Mesodermal cell (in vitro differentiated cells): ENCODE data around the gene CD6.

Experiments
- H3K27ac ChIP-seq: 2 replicates; pipeline ENCODE4 v1.7.0; 2013; ENCODE audit warnings: mild to moderate bottlenecking, low read depth, low read length, moderate library complexity; ENCODE audit not compliant: severe bottlenecking
- H3K36me3 ChIP-seq: 2 replicates; pipeline ENCODE4 v1.7.1; 2013; ENCODE audit warnings: mild to moderate bottlenecking, low read length, moderate library complexity; ENCODE audit not compliant: control insufficient read depth, insufficient read depth
- H3K4me1 ChIP-seq: one replicate; pipeline ENCODE4 v1.7.1; 2013; ENCODE audit warnings: mild to moderate bottlenecking, low read length; ENCODE audit not compliant: insufficient read depth, control insufficient read depth, poor library complexity, severe bottlenecking
- H3K4me3 ChIP-seq: 2 replicates; pipeline ENCODE4 v1.7.0; 2013; ENCODE audit warnings: low read length, control low read depth, mild to moderate bottlenecking; ENCODE audit not compliant: insufficient read depth, poor library complexity, severe bottlenecking; ENCODE audit errors: extremely low read depth
- H3K9me3 ChIP-seq: 2 replicates; pipeline ENCODE4 v1.7.1; 2013; ENCODE audit warnings: mild to moderate bottlenecking, low read length, moderate library complexity; ENCODE audit not compliant: control insufficient read depth
- WGBS, 2 experiments: methylation state at CpG; one replicate each; pipeline ENCODE4 v1.1.5; 2013; ENCODE audit warnings: missing lambda C conversion rate in 2 of 2; ENCODE audit not compliant: insufficient coverage in 2 of 2; 5-methylcytosine and 5-hydroxymethylcytosine counted together

Gene CD6

DNA sequence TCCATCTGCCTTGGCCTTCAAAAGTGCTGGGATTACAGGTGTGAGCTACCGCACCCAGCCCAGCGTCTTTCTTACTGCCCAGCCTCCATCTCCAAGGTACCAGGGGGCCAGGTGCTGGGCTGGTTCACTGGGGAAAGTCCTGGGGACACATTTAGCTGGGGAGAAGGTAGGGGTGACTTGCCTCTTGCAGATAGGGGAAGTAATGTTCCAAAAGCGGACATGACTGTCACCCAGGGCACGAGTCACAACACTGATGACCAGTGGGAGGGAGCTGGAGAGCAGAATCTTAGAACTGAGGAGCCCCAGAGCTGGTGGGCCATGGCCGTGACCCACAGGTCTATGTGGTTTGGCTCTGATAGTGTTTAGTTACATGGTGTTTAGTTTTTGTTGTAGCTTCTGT, 17.1 kb upstream of the CD6 start:
- H3K36me3 ChIP-seq: no peaks in the 10 kb centered on the region
- H3K27ac ChIP-seq: no peak overlapping the region
- H3K9me3 ChIP-seq: no peaks in the 10 kb centered on the region
- no peak overlapping the region for H3K4me3 ChIP-seq
- H3K4me1 ChIP-seq: peaks cover 5% of the 10 kb centered on the region
- 79 to 96% methylated on average over 4 of the region's 5 CpGs for WGBS, 2 experiments

DNA sequence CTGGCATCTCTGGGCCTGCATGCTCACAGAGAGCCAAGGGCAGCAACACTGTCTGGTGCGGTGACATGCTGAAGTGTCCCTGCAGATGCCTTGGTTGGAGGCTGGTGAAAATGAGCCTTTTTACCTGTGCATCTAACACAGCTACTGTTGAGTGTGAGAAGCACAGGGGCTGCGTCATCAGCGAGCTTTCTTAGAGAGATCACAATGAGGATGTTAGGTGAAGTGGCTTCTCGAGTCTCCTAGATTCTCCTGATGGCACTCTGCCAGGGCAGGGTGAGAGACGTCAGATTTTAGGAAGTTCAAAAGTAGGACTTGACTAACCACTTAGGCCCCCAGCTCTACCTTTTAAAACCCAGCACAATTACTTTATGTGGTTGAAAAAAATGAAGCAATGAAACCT, 15.9 kb upstream of the CD6 start:
- no peaks in the 10 kb centered on the region for H3K9me3 ChIP-seq
- no peak overlapping the region for H3K27ac ChIP-seq
- H3K4me3 ChIP-seq: no peak overlapping the region
- 68 to 69% methylated on average over 4 of the region's 5 CpGs for WGBS, 2 experiments
- peaks cover 5% of the 10 kb centered on the region for H3K4me1 ChIP-seq
- no peaks in the 10 kb centered on the region for H3K36me3 ChIP-seq

DNA sequence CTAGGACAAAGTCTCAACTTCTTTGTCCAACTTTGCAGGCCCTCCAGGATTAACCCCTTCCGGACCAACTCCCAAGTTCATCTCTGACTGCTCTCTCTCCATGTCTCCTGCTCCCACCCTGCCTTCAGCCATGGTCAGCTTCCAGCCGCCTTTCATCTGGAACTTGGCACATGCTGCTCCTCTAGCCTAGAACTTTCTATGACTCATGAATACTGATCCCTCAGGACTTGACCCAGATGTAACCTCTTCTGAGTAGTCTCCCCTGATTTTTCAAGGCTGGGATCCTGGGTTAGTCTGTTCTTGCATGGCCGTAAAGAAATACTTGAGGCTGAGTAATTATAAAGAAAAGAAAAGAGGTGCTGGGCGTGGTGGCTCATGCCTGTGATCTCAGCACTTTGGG, 14.3 kb upstream of the CD6 start:
- H3K36me3 ChIP-seq: no peaks in the 10 kb centered on the region
- H3K4me3 ChIP-seq: no peak overlapping the region
- 91 to 98% methylated on average over 2 to 4 of the region's 4 CpGs for WGBS, 2 experiments
- no peak overlapping the region for H3K27ac ChIP-seq
- peaks cover 2% of the 10 kb centered on the region for H3K4me1 ChIP-seq
- no peaks in the 10 kb centered on the region for H3K9me3 ChIP-seq

DNA sequence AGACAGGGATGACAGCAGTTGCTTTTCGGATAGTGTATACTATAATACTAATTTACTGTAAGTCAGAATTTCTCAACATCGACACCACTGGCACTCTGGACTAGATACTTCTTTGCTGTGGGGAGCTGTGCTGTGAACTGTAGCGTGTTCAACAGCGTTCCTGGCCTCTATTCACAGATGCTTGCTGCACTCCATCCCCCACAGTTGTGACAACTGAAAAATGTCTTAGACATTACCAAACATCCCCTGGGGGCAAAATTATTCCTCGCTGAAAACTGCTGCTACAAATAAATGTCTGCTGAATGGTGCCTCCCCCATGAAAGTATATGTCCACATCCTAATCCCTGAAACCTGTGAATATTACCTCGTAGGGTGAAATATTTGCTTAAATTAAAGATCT, 12.0 kb upstream of the CD6 start:
- Histone ChIP-seq H3K4me1 (no peaks in the 10 kb centered on the region), H3K9me3 (no peaks in the 10 kb centered on the region), H3K4me3 (no peak overlapping the region), H3K36me3 (no peaks in the 10 kb centered on the region), H3K27ac (no peak overlapping the region)
- WGBS, 2 experiments: 92 to 96% methylated on average over 2 to 3 of the region's 6 CpGs

DNA sequence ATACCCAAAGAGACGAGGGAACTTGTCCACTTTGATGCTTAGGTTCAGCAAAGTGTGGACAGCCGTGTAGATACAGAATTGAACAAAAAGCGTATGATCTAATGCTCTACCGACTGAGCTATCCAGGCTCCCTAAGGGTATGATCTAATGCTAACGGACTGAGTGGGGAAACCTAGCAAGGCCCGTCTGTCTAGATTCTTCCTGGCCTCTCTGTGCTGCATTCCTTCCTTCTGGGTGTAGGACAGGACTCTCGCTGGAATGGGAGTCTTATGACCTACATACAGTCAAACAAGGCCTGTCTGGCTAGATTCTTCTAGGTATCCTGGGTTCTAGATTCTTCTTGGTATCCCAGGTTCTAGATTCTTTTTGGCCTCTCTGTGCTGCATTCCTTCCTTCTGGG, 11.1 kb upstream of the CD6 start:
- Histone ChIP-seq H3K27ac (no peak overlapping the region), H3K4me3 (no peak overlapping the region), H3K9me3 (no peaks in the 10 kb centered on the region), H3K4me1 (no peaks in the 10 kb centered on the region), H3K36me3 (no peaks in the 10 kb centered on the region)
- 92 to 95% methylated on average over 6 to 7 of the region's 7 CpGs for WGBS, 2 experiments

DNA sequence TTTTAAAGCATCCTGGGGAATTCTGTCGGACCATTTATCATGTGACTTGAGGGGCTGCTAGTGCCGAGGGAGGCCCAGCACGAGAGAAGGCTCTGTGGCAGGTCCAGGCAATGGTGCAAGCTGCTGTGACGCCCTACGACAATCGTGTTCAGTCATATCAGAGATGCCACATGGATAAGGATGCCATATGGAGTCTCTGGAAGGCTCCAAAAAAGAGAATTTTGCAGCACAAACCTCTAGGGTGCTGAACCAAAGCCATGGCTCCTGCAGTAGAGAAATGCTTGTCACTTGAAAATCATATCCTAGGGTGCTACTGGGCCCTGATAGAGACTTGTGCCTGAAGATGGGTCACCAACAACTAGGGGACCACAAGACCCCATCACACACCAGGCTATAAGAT, 6.7 kb upstream of the CD6 start:
- Histone ChIP-seq H3K36me3 (no peaks in the 10 kb centered on the region), H3K4me1 (no peaks in the 10 kb centered on the region), H3K4me3 (no peak overlapping the region), H3K9me3 (no peaks in the 10 kb centered on the region), H3K27ac (no peak overlapping the region)
- WGBS, 2 experiments: 88 to 91% methylated on average over 6 of the region's 6 CpGs

DNA sequence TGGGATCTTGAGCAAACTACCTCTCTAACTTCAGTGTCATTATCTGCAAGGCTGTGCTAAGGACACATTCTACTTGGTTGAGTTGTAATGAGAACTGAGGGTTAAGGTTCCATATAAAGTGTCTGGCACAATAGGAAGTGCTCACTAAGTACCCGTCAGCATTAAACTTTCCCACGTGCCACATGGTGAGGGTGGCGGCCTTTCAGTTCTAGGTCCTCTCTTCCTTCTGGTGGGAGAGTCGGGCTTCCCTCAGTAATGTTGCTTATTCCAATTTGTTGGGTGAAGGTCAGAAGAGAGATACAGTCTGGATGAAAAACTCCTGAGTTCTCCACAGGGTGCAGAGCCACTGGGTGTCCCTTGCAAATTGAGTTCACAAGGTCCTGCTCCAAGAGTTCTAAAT, 4.6 kb upstream of the CD6 start:
- H3K27ac ChIP-seq: no peak overlapping the region
- no peak overlapping the region for H3K4me3 ChIP-seq
- no peaks in the 10 kb centered on the region for H3K4me1 ChIP-seq
- H3K9me3 ChIP-seq: no peaks in the 10 kb centered on the region
- WGBS, 2 experiments: 90 to 100% methylated on average over 2 of the region's 4 CpGs
- no peaks in the 10 kb centered on the region for H3K36me3 ChIP-seq

DNA sequence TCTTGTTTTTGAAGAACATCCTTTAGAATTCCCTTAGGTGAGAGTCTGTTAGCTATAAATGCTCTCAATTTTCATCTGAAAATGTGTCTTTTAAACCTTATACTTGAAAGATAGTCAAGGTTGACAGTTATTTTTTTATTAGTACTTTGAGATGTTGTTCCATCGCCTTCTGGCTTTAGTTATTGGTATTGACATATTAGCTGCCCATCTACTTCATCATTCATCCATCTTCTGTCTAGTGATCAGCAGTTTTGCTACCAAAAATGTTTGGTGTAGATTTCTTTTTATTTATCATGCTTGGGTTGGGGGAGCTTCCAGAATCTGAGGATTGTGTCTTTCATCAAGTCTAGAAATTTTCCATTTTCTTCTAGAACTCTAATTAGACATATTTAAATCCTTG, 3.3 kb upstream of the CD6 start:
- Histone ChIP-seq H3K9me3 (no peaks in the 10 kb centered on the region), H3K4me1 (no peaks in the 10 kb centered on the region), H3K27ac (no peak overlapping the region), H3K4me3 (no peak overlapping the region), H3K36me3 (no peaks in the 10 kb centered on the region)
- WGBS, 2 experiments: no CpG with 5 or more reads among the region's 1 CpG

DNA sequence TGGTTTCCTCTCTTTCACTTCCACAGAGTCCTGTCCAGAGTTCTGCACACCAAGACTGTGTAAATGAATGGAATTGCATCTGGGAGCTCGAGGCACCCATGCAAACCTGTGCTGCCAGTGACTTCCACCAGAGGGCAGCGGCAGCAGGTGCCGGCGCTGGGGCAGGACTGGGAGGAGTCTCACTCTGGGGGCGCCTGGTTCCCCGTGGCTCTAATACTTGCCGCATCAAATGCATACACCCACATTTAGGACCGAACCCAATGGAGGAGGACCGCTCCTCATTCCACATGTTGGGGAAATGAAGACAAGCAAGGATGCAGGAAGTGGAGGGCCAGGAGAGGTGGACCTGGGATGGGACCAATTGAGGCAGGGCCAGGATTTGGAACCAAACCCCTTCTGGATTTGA, 1.1 kb upstream of the CD6 start:
- H3K4me3 ChIP-seq: no peak overlapping the region
- H3K27ac ChIP-seq: no peak overlapping the region
- H3K36me3 ChIP-seq: no peaks in the 10 kb centered on the region
- no peaks in the 10 kb centered on the region for H3K9me3 ChIP-seq
- H3K4me1 ChIP-seq: no peaks in the 10 kb centered on the region
- 19 to 50% methylated on average over 5 of the region's 9 CpGs for WGBS, 2 experiments

DNA sequence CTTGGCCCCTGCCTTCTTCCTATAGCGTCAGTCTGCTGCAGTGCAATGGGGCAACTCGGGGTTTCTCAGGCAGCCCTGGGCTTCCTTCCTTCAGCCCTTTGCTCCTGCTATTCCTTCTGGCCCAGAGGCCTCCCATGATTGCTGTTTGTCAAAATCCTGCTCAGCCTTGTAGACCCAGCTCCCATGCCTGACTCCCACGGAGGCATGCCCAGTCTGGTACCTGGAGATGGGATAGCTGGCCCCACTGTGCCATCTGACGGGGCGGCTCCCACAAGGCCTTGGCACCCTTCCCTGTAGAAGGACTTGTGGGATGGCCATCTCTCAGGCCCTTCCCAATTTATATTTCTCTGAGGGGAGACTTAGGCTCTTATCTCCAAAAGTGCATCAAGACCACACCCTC, 590 bp upstream of the CD6 start:
- no peak overlapping the region for H3K4me3 ChIP-seq
- H3K9me3 ChIP-seq: no peaks in the 10 kb centered on the region
- no peak overlapping the region for H3K27ac ChIP-seq
- 75 to 89% methylated on average over 3 to 5 of the region's 5 CpGs for WGBS, 2 experiments
- no peaks in the 10 kb centered on the region for H3K4me1 ChIP-seq
- H3K36me3 ChIP-seq: no peaks in the 10 kb centered on the region

DNA sequence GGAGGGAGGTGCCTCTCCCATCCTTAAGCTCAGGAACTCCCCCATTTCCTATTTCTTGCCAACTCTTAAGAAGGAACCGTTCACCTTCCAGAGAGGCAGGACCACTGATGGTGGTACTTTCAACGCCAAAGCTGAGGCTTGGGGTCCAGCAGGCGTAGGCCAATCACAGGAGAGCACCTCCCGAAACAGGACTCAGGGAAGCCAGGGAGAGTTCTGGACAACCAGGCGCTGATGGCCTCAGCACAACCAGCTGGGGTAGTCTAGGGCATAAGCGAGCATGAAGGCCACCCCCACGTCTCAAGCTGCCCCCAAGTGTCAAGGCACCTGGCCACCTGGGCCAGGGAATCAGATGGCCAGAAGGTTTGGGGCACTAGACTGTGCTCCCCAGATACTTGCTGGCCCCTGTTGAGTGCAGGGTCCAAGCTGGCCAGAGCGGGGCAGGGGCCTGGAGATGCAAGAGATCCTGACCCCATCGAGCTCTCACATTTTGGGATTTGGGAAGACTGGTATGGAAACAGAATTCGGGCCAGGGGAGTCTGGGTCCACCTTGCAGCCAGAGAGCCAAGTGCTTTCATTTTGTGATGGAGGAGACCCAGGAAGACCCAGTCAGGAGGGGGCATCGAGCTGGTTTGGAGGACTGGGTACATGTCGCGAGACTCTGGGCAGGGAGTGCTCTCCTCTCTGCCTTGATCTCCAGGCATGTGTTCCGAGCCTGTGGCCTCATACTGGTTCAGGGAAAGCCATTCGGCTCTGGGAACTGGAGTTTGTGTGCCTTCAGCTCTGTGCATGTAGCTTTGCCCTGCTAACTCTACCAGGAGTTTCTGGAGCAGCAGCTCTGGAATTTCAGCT, 926 bp downstream of the CD6 start:
- Histone ChIP-seq H3K4me1 (no peaks in the 10 kb centered on the region), H3K27ac (no peak overlapping the region), H3K9me3 (no peaks in the 10 kb centered on the region), H3K36me3 (no peaks in the 10 kb centered on the region), H3K4me3 (no peak overlapping the region)
- 92 to 95% methylated on average over 14 to 15 of the region's 15 CpGs for WGBS, 2 experiments
